Mammary epithelial cell (primary cell): ENCODE results near the gene LMAN2.

Experiments
- EZH2 ChIP-seq: IDR thresholded peaks from 2 replicates; pipeline ENCODE4 v1.6.1; 2012; ENCODE audit warnings: low read length, inconsistent platforms, borderline replicate concordance
- TF ChIP-seq, protein P1 (sequence below), 2 donors: IDR thresholded peaks in 1 of 2; conservative IDR thresholded peaks in 1 of 2; 2 replicates each; pipeline ENCODE4 v1.5.1; 2011 to 2012; ENCODE audit warnings: inconsistent platforms in 2 of 2, low read length in 2 of 2, mild to moderate bottlenecking in 2 of 2, control low read depth in 1 of 2, low read depth in 1 of 2; ENCODE audit not compliant: insufficient read depth in 1 of 2; ENCODE audit errors: extremely low read depth in 1 of 2

DNA sequence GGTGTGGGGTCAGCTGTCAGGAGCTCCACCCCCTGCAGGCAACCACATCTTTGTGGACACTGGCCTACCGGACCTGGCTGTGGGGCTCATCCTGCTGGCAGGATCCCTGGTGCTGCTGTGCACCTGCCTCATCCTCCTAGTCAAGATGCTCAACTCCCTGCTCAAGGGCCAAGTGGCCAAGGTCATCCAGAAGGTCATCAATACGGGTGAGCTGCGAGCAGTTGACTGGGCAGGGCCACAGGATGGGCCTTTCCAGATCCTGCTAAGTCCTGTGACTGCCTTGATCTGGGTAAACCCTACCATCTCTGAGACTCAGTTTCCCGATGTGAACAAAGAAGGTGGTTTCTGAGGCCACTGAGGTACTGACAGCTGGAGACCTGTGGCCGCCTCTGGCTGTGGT, 42.5 kb upstream of the LMAN2 start:
- TF ChIP-seq, protein P1, sequence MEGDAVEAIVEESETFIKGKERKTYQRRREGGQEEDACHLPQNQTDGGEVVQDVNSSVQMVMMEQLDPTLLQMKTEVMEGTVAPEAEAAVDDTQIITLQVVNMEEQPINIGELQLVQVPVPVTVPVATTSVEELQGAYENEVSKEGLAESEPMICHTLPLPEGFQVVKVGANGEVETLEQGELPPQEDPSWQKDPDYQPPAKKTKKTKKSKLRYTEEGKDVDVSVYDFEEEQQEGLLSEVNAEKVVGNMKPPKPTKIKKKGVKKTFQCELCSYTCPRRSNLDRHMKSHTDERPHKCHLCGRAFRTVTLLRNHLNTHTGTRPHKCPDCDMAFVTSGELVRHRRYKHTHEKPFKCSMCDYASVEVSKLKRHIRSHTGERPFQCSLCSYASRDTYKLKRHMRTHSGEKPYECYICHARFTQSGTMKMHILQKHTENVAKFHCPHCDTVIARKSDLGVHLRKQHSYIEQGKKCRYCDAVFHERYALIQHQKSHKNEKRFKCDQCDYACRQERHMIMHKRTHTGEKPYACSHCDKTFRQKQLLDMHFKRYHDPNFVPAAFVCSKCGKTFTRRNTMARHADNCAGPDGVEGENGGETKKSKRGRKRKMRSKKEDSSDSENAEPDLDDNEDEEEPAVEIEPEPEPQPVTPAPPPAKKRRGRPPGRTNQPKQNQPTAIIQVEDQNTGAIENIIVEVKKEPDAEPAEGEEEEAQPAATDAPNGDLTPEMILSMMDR (conservative IDR thresholded peaks at IDR 0.05 in 1 of 2, IDR thresholded peaks at IDR 0.05 in 1 of 2; ENCODE audit: extremely low read depth in 1 of 2, insufficient read depth in 1 of 2, low read depth in 1 of 2, low read length in 2 of 2), result no peak
- TF ChIP-seq EZH2, result no peak
